Measurements from ENCODE around the gene EPHX1.

Gene EPHX1

DNA sequence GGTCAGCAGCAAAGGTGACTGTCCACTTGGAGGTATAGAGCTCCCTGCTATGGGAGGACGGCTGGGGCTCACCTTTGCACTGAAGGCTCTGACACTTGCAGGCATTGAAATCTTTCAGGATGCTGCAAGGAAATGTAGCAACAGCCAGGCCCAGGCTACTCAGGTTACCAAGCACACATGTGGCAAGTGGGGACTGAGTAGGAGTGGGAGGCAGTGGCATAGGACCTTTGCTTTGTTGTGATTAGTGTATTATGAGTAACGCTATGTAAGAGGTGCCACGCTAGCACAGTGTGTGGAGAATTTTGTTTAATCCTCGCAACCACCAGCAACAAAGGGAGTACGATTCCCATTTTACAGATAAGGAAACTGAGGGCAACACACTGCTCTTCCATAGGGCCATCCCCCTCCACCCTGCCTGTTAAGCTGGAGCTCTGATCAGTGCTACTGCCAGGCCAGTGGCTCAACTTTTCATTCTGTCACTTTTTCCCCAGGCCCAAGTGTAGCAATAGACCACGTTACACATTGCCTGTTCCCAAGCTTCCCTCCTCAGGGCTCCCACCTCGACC, 51.0 kb downstream of the EPHX1 start:
- FAIRE-seq (no peak), DNase-seq (ENCODE audit: insufficient read length, low spot score) (no peak)
- TF ChIP-seq, protein P1, sequence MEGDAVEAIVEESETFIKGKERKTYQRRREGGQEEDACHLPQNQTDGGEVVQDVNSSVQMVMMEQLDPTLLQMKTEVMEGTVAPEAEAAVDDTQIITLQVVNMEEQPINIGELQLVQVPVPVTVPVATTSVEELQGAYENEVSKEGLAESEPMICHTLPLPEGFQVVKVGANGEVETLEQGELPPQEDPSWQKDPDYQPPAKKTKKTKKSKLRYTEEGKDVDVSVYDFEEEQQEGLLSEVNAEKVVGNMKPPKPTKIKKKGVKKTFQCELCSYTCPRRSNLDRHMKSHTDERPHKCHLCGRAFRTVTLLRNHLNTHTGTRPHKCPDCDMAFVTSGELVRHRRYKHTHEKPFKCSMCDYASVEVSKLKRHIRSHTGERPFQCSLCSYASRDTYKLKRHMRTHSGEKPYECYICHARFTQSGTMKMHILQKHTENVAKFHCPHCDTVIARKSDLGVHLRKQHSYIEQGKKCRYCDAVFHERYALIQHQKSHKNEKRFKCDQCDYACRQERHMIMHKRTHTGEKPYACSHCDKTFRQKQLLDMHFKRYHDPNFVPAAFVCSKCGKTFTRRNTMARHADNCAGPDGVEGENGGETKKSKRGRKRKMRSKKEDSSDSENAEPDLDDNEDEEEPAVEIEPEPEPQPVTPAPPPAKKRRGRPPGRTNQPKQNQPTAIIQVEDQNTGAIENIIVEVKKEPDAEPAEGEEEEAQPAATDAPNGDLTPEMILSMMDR (IDR thresholded peaks at IDR 0.05; ENCODE audit: insufficient read depth, missing control alignments): no peak

DNA sequence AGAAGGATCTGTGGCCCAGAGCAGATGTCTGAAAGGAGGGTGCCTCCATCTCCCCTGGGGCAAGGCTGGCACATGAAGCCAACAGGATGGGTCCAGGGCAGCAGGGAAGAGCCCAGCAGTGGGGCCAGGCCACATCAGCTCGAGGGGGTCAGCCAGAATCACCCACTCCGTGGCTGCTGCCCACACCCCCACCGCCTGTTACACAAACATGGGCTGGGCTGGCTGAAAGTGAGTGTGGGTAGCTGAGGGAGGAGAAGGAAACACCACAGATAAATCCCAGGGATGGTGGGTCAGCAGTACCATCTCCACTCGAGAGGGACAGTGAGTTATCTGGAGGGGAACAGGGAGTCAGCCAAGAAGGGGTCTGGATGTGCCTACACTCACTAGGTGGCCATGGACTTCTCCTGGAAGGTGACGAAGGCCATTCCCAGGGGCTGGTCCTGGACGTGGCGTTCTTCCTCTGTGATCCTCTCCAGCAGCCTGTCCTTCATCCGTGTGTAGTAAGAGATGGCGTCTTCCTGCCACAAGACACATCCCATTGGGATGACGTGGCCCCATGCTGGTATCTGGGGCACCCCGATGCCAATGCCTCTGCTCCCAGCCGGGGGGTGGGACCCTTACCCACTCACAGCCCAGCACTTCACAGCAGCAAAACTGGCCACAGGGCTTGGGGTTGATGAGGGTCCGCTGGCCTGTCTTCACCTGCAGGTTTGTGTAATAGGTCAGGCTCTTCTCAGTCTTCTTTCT, 52.1 kb downstream of the EPHX1 start:
- TF ChIP-seq, protein P1 (IDR thresholded peaks at IDR 0.05; ENCODE audit: insufficient read depth, missing control alignments): no peak
- FAIRE-seq (no peak), DNase-seq (ENCODE audit: insufficient read length, low spot score) (no peak)

DNA sequence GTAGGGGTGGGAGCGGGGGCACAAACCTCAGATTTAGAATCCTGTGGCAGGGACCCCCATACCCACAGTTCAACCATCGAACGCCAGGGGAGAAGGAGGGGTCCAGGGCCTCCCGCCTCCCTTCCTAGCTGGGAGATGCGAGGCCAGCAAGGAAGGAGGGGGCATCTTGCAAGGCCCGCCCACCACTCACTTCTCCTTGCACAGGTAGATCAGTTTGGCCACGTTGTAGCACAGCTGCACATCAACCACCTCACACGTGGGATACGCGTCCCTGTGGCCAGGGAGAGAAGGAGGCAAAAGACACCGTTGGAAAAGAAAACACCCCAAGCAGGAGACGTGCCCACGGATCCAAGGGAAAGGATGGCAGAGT, 52.6 kb downstream of the EPHX1 start:
- DNase-seq (ENCODE audit: insufficient read length, low spot score) (no peak), FAIRE-seq (no peak)
- TF ChIP-seq, protein P1 (IDR thresholded peaks at IDR 0.05; ENCODE audit: insufficient read depth, missing control alignments): no peak

DNA sequence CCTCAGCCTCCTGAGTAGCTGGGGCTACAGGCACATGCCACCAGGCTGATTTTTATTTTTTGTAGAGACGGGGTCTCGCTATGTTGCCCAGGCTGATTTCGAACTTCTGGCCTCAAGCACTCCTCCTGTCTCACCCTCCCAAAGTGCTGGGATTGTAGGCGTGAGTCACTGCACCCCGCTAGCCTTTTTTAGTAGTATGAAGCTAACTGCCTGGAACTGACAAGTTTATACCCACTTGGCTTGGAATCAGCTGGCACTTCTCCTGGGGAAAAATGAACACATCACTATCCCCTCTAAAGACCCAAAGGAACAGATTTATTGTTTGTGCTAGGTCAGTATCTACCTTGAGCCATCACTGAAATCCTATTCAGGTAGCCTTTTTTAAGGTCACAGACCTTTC, 53.2 kb downstream of the EPHX1 start:
- TF ChIP-seq, protein P1 (IDR thresholded peaks at IDR 0.05; ENCODE audit: insufficient read depth, missing control alignments): no peak
- no peak for FAIRE-seq
- DNase-seq (ENCODE audit: insufficient read length, low spot score): no peak

DNA sequence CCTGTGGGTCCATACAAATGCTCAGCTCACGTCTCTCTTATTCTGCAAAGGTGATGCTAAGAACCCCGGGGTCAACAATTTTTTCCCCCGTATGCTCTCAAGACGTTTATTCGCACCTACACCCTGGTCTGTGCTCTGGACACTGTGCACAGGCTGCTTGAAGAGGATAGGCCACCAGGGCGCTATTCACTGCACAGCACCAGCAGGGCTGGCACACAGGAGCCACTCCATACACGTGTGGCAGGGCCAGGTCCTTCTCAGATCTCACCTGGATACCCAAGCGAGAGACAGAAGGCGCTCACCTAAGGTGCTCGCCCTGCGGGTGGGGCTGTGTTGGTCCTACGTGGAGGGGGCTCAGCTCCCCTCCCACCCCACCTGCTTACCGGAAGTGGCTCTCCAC, 55.6 kb downstream of the EPHX1 start:
- TF ChIP-seq, protein P1 (IDR thresholded peaks at IDR 0.05; ENCODE audit: insufficient read depth, missing control alignments): no peak
- FAIRE-seq (no peak), DNase-seq (ENCODE audit: insufficient read length, low spot score) (no peak)

DNA sequence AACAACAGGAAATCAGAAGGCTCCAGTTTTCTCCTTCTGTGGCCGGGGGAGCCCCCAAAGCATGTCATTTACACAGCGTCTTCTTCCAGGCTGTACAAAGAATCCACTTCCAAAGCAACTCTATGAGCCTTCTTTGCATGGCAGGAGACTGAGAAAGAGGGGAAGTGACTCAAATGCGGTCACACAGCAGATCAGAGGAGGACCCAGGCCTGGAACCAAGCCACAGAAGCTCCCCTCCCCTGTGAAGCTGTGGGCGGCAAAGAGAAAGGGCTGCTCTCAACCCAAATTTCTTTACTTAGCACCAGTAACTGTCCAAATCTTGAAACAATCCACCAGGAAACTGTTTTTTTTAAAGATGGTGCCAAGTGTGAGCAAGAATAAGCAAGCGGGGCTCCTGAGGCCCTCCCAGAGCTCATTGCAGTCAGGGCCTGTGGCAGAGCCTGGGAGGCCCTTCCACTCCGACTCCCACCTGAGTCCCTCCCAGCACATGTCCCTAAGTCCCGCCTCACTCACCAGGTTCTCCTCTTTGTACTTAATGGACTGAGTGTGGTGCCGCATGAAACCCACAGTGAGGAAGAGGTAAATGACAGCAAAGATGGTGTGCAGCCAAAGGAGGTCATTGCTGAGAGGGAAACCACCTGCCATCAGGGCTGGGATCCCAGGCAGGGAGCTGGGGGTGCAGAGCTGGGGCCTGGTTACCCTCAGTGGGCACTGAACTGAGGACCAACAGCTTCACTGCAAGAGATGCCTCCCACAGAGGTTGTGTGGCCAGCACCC, 56.3 kb downstream of the EPHX1 start:
- TF ChIP-seq, protein P1 (IDR thresholded peaks at IDR 0.05; ENCODE audit: insufficient read depth, missing control alignments): no peak
- DNase-seq (ENCODE audit: insufficient read length, low spot score) (no peak), FAIRE-seq (no peak)
